Prostate gland (tissue), 2 donors: Measurements from ENCODE around the gene PBX4.

Experiments used
- CTCF ChIP-seq, 4 experiments: fragments of 200-600 bp in 2 of 4; fragments of 450-650 bp in 2 of 4; sonication (generic) in 2 of 4; IDR thresholded peaks; 1 replicate in 3 of 4; 2 replicates in 1 of 4; pipeline ENCODE4 v1.5.1; 2016 to 2019; ENCODE audit warnings: antibody characterized with exemption in 4 of 4, mild to moderate bottlenecking in 2 of 4, moderate library complexity in 2 of 4
- POLR2A ChIP-seq: fragments of 450-650 bp; IDR thresholded peaks from one replicate; pipeline ENCODE4 v1.6.1; 2016; ENCODE audit warnings: antibody characterized with exemption, mild to moderate bottlenecking
- POLR2AphosphoS5 ChIP-seq: sonication (generic); formaldehyde crosslinking; IDR thresholded peaks from one replicate; pipeline ENCODE4 v1.6.1; 2017; ENCODE audit warnings: antibody characterized with exemption

GRCh38 chr19:19514881-19515641 is 103.4 kb downstream of the PBX4 start, which contains the start of gene TSSK6:
- TF ChIP-seq CTCF (IDR thresholded peaks at IDR 0.05) (no peak), POLR2A (no peak), POLR2AphosphoS5 (no peak)
